ENCODE data around the gene CDH13.

CDH13 gene

DNA sequence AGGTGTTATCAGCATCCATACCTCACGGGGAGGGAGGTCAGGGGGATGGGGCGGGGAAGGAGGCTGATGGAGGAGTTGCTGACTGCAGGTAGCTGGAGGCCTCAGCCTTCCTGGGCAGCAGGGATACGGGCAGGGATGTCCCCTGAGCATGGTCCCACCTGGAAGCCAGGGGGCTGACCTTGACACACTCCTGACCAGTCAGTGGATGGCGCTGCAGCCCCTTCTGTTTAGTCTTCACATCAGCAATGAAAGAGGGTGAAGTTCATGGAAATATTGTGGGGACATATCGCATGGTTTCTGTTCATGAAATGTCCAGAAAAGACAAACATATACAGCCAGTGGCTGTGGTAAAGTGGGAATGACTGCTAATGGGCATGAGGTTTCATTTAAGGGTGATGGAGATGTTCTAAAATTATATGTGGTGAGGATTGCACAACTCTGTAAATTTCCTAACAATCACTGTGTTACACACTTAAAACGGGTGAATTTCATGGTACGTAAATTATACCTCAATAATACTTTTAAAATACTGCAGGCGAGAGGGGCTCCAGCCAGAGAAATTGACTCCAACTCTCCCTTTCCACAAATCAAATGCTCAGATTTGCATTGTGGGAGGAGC is 489.6 kb downstream of the CDH13 start:
- H3K27me3 ChIP-seq (ENCODE audit: insufficient read depth, low read length, poor library complexity): no peaks in the 10 kb centered on the region
- H3K23ac ChIP-seq (ENCODE audit: low read length): no peak overlapping the region
- H3K79me2 ChIP-seq (ENCODE audit: control insufficient read depth, insufficient read depth, low read length): no peaks in the 10 kb centered on the region
- H3K56ac ChIP-seq (ENCODE audit: low read length): no peak overlapping the region
- no peak overlapping the region for H3K9ac ChIP-seq (ENCODE audit: low read length)
- no peak overlapping the region for H2BK5ac ChIP-seq (ENCODE audit: low read length)
- WGBS (ENCODE audit: extremely low coverage, insufficient coverage, low lambda C conversion rate): no CpG with 5 or more reads among the region's 8 CpGs
- H3K36me3 ChIP-seq (ENCODE audit: control insufficient read depth, insufficient read depth, low read length): no peaks in the 10 kb centered on the region
- H3K79me1 ChIP-seq (ENCODE audit: low read length): no peaks in the 10 kb centered on the region
- H3K4ac ChIP-seq (ENCODE audit: low read depth, low read length): no peak overlapping the region
- H3K4me2 ChIP-seq (ENCODE audit: low read length): no peak overlapping the region
- no peaks in the 10 kb centered on the region for H3K4me1 ChIP-seq (ENCODE audit: control insufficient read depth, low read depth, low read length)
- no peak for DNase-seq
- no peak overlapping the region for H2BK120ac ChIP-seq (ENCODE audit: low read depth, low read length)
- no peak overlapping the region for H3K27ac ChIP-seq (ENCODE audit: low read depth, low read length)
- no peak overlapping the region for H3K18ac ChIP-seq (ENCODE audit: low read length)
- H3K4me3 ChIP-seq (ENCODE audit: low read length): no peak overlapping the region
- H2BK15ac ChIP-seq (replicated peaks; ENCODE audit: low read depth): no peak overlapping the region
- H4K5ac ChIP-seq (ENCODE audit: low read length): no peak overlapping the region
- H4K8ac ChIP-seq (ENCODE audit: low read depth, low read length): no peak overlapping the region
- no peak overlapping the region for H2AK5ac ChIP-seq (ENCODE audit: low read length)

- Histone ChIP-seq H3K23ac (ENCODE audit: low read length) (no peak overlapping the region), H3K4me2 (ENCODE audit: low read length) (no peak overlapping the region), H3K4ac (ENCODE audit: low read depth, low read length) (no peak overlapping the region), H3K27me3 (ENCODE audit: insufficient read depth, low read length, poor library complexity) (no peaks in the 10 kb centered on the region), H3K9ac (ENCODE audit: low read length) (no peak overlapping the region), H2BK5ac (ENCODE audit: low read length) (no peak overlapping the region), H3K4me3 (ENCODE audit: low read length) (no peak overlapping the region), H4K8ac (ENCODE audit: low read depth, low read length) (no peak overlapping the region), H2AK5ac (ENCODE audit: low read length) (no peak overlapping the region), H3K36me3 (ENCODE audit: control insufficient read depth, insufficient read depth, low read length) (no peaks in the 10 kb centered on the region), H3K79me1 (ENCODE audit: low read length) (no peaks in the 10 kb centered on the region), H3K79me2 (ENCODE audit: control insufficient read depth, insufficient read depth, low read length) (no peaks in the 10 kb centered on the region), H3K56ac (ENCODE audit: low read length) (no peak overlapping the region), H2BK15ac (replicated peaks; ENCODE audit: low read depth) (no peak overlapping the region), H3K27ac (ENCODE audit: low read depth, low read length) (no peak overlapping the region), H2BK120ac (ENCODE audit: low read depth, low read length) (no peak overlapping the region), H4K5ac (ENCODE audit: low read length) (no peak overlapping the region), H3K4me1 (ENCODE audit: control insufficient read depth, low read depth, low read length) (no peaks in the 10 kb centered on the region), H3K18ac (ENCODE audit: low read length) (no peak overlapping the region)
- no peak for DNase-seq
- WGBS (ENCODE audit: extremely low coverage, insufficient coverage, low lambda C conversion rate): no CpG with 5 or more reads among the region's 8 CpGs
These were observed 491.0 kb downstream of the CDH13 start for GRCh38 chr16:83117810-83118209.

DNA sequence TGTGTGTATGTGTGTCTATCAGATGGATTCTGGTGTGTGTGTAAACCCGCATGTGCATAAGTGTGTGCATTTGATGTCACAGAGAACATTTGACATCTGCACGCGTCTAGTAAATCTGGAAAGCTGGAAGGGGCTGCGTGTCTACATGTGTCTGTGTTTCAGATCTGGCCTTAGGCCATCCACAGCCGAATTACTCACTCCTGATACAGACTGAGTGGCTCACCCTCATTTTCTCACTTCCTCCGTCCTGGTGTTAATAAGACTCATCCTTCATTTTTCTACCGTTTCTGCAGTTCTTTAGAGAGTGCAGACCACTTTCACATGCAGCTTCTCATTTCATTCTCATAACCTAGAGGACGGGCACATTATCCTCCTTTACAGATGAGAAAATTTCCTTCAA is 491.6 kb downstream of the CDH13 start:
- H3K4me2 ChIP-seq (ENCODE audit: low read length): no peak overlapping the region
- no peaks in the 10 kb centered on the region for H3K79me1 ChIP-seq (ENCODE audit: low read length)
- no peak overlapping the region for H4K5ac ChIP-seq (ENCODE audit: low read length)
- no peaks in the 10 kb centered on the region for H3K27me3 ChIP-seq (ENCODE audit: insufficient read depth, low read length, poor library complexity)
- H3K36me3 ChIP-seq (ENCODE audit: control insufficient read depth, insufficient read depth, low read length): no peaks in the 10 kb centered on the region
- no peak overlapping the region for H4K8ac ChIP-seq (ENCODE audit: low read depth, low read length)
- no peak overlapping the region for H3K4ac ChIP-seq (ENCODE audit: low read depth, low read length)
- no peak overlapping the region for H3K23ac ChIP-seq (ENCODE audit: low read length)
- H2BK15ac ChIP-seq (replicated peaks; ENCODE audit: low read depth): no peak overlapping the region
- no CpG with 5 or more reads among the region's 8 CpGs for WGBS (ENCODE audit: extremely low coverage, insufficient coverage, low lambda C conversion rate)
- H2BK120ac ChIP-seq (ENCODE audit: low read depth, low read length): no peak overlapping the region
- no peak overlapping the region for H2AK5ac ChIP-seq (ENCODE audit: low read length)
- H3K9ac ChIP-seq (ENCODE audit: low read length): no peak overlapping the region
- DNase-seq: no peak
- H3K27ac ChIP-seq (ENCODE audit: low read depth, low read length): no peak overlapping the region
- no peaks in the 10 kb centered on the region for H3K4me1 ChIP-seq (ENCODE audit: control insufficient read depth, low read depth, low read length)
- no peak overlapping the region for H3K18ac ChIP-seq (ENCODE audit: low read length)
- H2BK5ac ChIP-seq (ENCODE audit: low read length): no peak overlapping the region
- no peaks in the 10 kb centered on the region for H3K79me2 ChIP-seq (ENCODE audit: control insufficient read depth, insufficient read depth, low read length)
- no peak overlapping the region for H3K4me3 ChIP-seq (ENCODE audit: low read length)
- H3K56ac ChIP-seq (ENCODE audit: low read length): no peak overlapping the region

DNA sequence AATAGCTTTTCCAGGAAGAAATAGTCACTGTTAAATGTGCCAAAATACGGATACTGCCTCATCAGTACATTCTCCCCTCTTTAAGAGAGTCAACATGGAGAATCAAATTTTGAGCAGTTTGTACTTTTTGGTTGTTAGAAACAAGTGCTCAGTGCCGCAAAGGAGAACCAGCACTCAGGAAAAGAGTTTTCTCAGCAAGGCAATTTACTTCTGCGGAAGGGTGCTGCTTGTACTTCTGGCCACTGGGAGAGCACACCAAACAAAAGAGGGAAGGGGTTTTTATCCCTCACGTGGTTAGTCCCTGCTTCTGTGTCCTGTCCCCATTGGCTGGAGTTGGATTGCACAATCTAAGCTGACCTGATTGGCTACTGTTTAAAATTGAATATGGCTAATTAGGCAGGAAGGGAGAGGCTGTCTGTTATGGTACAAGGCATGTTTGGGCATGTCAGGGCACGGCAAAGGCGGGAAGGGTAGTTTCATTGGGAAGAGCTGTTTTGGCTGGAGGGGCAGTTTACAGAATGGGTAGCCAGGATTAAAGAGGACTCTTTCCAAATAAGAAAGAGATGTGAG is 499.3 kb downstream of the CDH13 start:
- no CpG with 5 or more reads among the region's 6 CpGs for WGBS (ENCODE audit: extremely low coverage, insufficient coverage, low lambda C conversion rate)
- DNase-seq: no peak
- H3K56ac ChIP-seq (ENCODE audit: low read length): no peak overlapping the region
- H4K8ac ChIP-seq (ENCODE audit: low read depth, low read length): no peak overlapping the region
- H3K18ac ChIP-seq (ENCODE audit: low read length): no peak overlapping the region
- no peak overlapping the region for H2BK15ac ChIP-seq (replicated peaks; ENCODE audit: low read depth)
- no peak overlapping the region for H2AK5ac ChIP-seq (ENCODE audit: low read length)
- no peak overlapping the region for H2BK5ac ChIP-seq (ENCODE audit: low read length)
- no peak overlapping the region for H3K4me2 ChIP-seq (ENCODE audit: low read length)
- H3K36me3 ChIP-seq (ENCODE audit: control insufficient read depth, insufficient read depth, low read length): no peaks in the 10 kb centered on the region
- no peak overlapping the region for H4K5ac ChIP-seq (ENCODE audit: low read length)
- H2BK120ac ChIP-seq (ENCODE audit: low read depth, low read length): no peak overlapping the region
- peaks cover 2% of the 10 kb centered on the region for H3K4me1 ChIP-seq (ENCODE audit: control insufficient read depth, low read depth, low read length)
- H3K27ac ChIP-seq (ENCODE audit: low read depth, low read length): no peak overlapping the region
- H3K4ac ChIP-seq (ENCODE audit: low read depth, low read length): no peak overlapping the region
- no peaks in the 10 kb centered on the region for H3K79me1 ChIP-seq (ENCODE audit: low read length)
- no peak overlapping the region for H3K4me3 ChIP-seq (ENCODE audit: low read length)
- no peak overlapping the region for H3K9ac ChIP-seq (ENCODE audit: low read length)
- H3K27me3 ChIP-seq (ENCODE audit: insufficient read depth, low read length, poor library complexity): no peaks in the 10 kb centered on the region
- no peaks in the 10 kb centered on the region for H3K79me2 ChIP-seq (ENCODE audit: control insufficient read depth, insufficient read depth, low read length)
- H3K23ac ChIP-seq (ENCODE audit: low read length): no peak overlapping the region

DNA sequence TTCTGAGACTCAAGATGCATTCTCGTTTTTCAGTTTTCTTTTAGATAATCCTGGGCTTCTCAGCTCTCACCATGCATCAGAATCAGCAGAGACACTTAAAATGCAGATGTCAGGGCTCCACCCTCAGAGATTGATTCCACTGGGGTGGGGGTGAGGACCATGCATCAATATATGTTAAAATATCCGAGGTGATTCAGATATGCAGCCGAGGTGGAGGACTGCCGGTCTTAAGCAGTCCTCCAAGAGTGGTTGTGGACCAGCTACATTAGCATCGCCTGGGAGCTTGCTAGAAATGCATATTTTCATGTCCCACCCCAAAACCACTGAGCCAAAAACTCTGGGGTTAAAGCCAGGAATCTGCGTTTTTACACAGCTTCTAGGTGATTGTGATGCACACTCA is 501.3 kb downstream of the CDH13 start:
- Histone ChIP-seq H4K8ac (ENCODE audit: low read depth, low read length) (no peak overlapping the region), H3K27me3 (ENCODE audit: insufficient read depth, low read length, poor library complexity) (no peaks in the 10 kb centered on the region), H3K27ac (ENCODE audit: low read depth, low read length) (no peak overlapping the region), H3K36me3 (ENCODE audit: control insufficient read depth, insufficient read depth, low read length) (no peaks in the 10 kb centered on the region), H3K4me2 (ENCODE audit: low read length) (no peak overlapping the region), H3K18ac (ENCODE audit: low read length) (no peak overlapping the region), H3K79me2 (ENCODE audit: control insufficient read depth, insufficient read depth, low read length) (no peaks in the 10 kb centered on the region), H2BK15ac (replicated peaks; ENCODE audit: low read depth) (no peak overlapping the region), H3K56ac (ENCODE audit: low read length) (no peak overlapping the region), H2BK120ac (ENCODE audit: low read depth, low read length) (no peak overlapping the region), H2AK5ac (ENCODE audit: low read length) (no peak overlapping the region), H2BK5ac (ENCODE audit: low read length) (no peak overlapping the region), H3K4me3 (ENCODE audit: low read length) (no peak overlapping the region), H3K4ac (ENCODE audit: low read depth, low read length) (no peak overlapping the region), H3K79me1 (ENCODE audit: low read length) (no peaks in the 10 kb centered on the region), H3K9ac (ENCODE audit: low read length) (no peak overlapping the region), H4K5ac (ENCODE audit: low read length) (no peak overlapping the region), H3K4me1 (ENCODE audit: control insufficient read depth, low read depth, low read length) (peaks cover 2% of the 10 kb centered on the region), H3K23ac (ENCODE audit: low read length) (no peak overlapping the region)
- no CpG with 5 or more reads among the region's 6 CpGs for WGBS (ENCODE audit: extremely low coverage, insufficient coverage, low lambda C conversion rate)
- DNase-seq: no peak

GRCh38 chr16:83130039-83130438 is 503.3 kb downstream of the CDH13 start:
- no peak overlapping the region for H2BK120ac ChIP-seq (ENCODE audit: low read depth, low read length)
- H4K5ac ChIP-seq (ENCODE audit: low read length): no peak overlapping the region
- no peak overlapping the region for H4K8ac ChIP-seq (ENCODE audit: low read depth, low read length)
- H3K4me1 ChIP-seq (ENCODE audit: control insufficient read depth, low read depth, low read length): peaks cover 2% of the 10 kb centered on the region
- no peaks in the 10 kb centered on the region for H3K79me1 ChIP-seq (ENCODE audit: low read length)
- whole genome bisulfite sequencing (ENCODE audit: extremely low coverage, insufficient coverage, low lambda C conversion rate): no CpG with 5 or more reads among the region's 3 CpGs
- H3K9ac ChIP-seq (ENCODE audit: low read length): no peak overlapping the region
- H3K27me3 ChIP-seq (ENCODE audit: insufficient read depth, low read length, poor library complexity): no peaks in the 10 kb centered on the region
- no peak overlapping the region for H2BK5ac ChIP-seq (ENCODE audit: low read length)
- H3K79me2 ChIP-seq (ENCODE audit: control insufficient read depth, insufficient read depth, low read length): no peaks in the 10 kb centered on the region
- DNase-seq: no peak
- H3K4me3 ChIP-seq (ENCODE audit: low read length): no peak overlapping the region
- no peak overlapping the region for H3K18ac ChIP-seq (ENCODE audit: low read length)
- no peak overlapping the region for H3K27ac ChIP-seq (ENCODE audit: low read depth, low read length)
- no peak overlapping the region for H3K23ac ChIP-seq (ENCODE audit: low read length)
- no peak overlapping the region for H3K56ac ChIP-seq (ENCODE audit: low read length)
- H2BK15ac ChIP-seq (replicated peaks; ENCODE audit: low read depth): no peak overlapping the region
- H3K4me2 ChIP-seq (ENCODE audit: low read length): no peak overlapping the region
- no peaks in the 10 kb centered on the region for H3K36me3 ChIP-seq (ENCODE audit: control insufficient read depth, insufficient read depth, low read length)
- no peak overlapping the region for H2AK5ac ChIP-seq (ENCODE audit: low read length)
- H3K4ac ChIP-seq (ENCODE audit: low read depth, low read length): no peak overlapping the region

Data from mesendoderm (in vitro differentiated cells).